ENCODE data around the gene ANKRD13D. TPM values are rescaled to one million over a fixed set of nuclear protein-coding genes. Genes with fewer than 3 reads are reported as not detected.

The ANKRD13D gene
- total RNA-seq, 1 donor from 2014 or later = 40.8 TPM

DNA sequence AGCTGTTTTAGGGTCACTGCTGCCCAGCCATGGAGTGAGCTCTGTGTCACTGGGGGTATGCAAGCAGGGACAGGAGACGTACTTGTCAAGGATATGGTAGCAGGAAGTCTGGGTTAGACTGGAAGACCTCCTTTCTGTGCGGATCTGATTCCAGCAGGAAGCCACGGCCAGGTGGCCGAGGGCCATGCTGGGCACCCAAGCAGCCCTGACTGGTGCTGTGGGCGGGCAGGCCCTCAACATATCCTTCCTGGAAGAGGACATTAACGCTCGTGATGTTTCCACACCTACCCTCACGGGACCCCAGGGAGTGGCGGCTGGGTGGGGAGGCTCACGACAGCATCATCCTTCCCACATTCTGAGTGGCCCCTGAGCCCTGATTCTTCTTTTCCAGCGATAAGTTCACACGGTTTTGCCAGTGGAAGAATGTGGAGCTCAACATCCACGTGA, 8.7 kb upstream of the ANKRD13D start:
- Histone ChIP-seq H3K4me1 (ENCODE audit: insufficient read depth, low read length) (peaks cover 9% of the 10 kb centered on the region), H3K4me2 (ENCODE audit: low read length) (no peak overlapping the region), H3K36me3 (ENCODE audit: insufficient read depth, low read length) (peaks cover 11% of the 10 kb centered on the region), H2AFZ (ENCODE audit: low read depth, low read length) (no peak overlapping the region), H3K9me3 (ENCODE audit: insufficient read depth, low read depth, low read length) (no peaks in the 10 kb centered on the region), H3K9ac (ENCODE audit: low read length) (no peak overlapping the region), H3K79me2 (ENCODE audit: insufficient read depth, low read length) (peaks cover 23% of the 10 kb centered on the region), H4K20me1 (ENCODE audit: insufficient read depth, low read length) (no peaks in the 10 kb centered on the region), H3K4me3 (ENCODE audit: insufficient read depth, low read depth, low read length) (no peak overlapping the region), H3K27me3 (ENCODE audit: insufficient read depth, low read length) (no peaks in the 10 kb centered on the region), H3K27ac (ENCODE audit: low read depth, low read length) (no peak overlapping the region)
- Mint-ChIP-seq H3K4me3 (ENCODE audit: unreplicated experiment) (no peak overlapping the region), H3K36me3 (ENCODE audit: low read depth, unreplicated experiment) (peaks cover 2% of the 10 kb centered on the region), H3K9me3 (ENCODE audit: unreplicated experiment) (no peaks in the 10 kb centered on the region), H3K4me1 (ENCODE audit: low read depth, unreplicated experiment) (no peaks in the 10 kb centered on the region), H3K27me3 (ENCODE audit: low read depth, unreplicated experiment) (no peaks in the 10 kb centered on the region), H3K27ac (ENCODE audit: unreplicated experiment) (no peak overlapping the region)
- FAIRE-seq (no peak), DNase-seq (ENCODE audit: low read depth) (no peak)
- TF ChIP-seq, protein P1, sequence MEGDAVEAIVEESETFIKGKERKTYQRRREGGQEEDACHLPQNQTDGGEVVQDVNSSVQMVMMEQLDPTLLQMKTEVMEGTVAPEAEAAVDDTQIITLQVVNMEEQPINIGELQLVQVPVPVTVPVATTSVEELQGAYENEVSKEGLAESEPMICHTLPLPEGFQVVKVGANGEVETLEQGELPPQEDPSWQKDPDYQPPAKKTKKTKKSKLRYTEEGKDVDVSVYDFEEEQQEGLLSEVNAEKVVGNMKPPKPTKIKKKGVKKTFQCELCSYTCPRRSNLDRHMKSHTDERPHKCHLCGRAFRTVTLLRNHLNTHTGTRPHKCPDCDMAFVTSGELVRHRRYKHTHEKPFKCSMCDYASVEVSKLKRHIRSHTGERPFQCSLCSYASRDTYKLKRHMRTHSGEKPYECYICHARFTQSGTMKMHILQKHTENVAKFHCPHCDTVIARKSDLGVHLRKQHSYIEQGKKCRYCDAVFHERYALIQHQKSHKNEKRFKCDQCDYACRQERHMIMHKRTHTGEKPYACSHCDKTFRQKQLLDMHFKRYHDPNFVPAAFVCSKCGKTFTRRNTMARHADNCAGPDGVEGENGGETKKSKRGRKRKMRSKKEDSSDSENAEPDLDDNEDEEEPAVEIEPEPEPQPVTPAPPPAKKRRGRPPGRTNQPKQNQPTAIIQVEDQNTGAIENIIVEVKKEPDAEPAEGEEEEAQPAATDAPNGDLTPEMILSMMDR (IDR thresholded peaks at IDR 0.05; ENCODE audit: insufficient read depth, low read depth, low read length) = no peak
- TF ChIP-seq EZH2 (IDR thresholded peaks at IDR 0.05; ENCODE audit: insufficient read depth, low read length) = no peak

DNA sequence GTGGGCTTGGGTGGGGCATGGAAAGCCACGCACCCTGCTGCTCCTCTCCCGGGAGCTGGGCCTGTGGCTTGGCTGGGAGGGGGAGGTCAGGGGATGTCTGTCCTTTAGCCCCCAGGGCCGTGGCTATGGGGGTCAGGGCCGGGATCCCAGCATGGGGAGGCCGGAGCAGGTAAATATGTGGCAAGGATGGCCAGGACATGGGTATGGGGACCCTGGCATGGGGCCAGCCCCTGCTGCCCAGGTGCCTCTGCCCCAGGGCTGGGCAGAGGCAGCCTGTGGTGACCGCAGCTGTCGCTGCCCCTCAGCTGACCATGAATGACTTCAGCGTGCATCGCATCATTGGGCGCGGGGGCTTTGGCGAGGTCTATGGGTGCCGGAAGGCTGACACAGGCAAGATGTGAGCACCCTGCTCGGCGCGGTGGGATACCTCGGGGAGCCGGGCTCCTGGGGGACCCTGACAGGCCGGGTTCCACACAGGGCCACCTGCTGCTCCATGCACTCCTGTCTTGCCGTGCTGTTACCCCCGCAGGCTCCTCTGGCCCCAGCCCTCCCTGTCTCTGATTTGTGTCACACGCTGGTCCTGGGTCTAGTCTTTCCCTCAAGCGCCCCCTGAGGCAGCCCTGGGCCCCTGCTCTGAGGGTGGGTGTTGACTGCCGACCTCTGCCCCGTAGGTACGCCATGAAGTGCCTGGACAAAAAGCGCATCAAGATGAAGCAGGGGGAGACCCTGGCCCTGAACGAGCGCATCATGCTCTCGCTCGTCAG, 8.1 kb upstream of the ANKRD13D start:
- H3K36me3 ChIP-seq (ENCODE audit: insufficient read depth, low read length) = peaks cover 11% of the 10 kb centered on the region
- DNase-seq (ENCODE audit: low read depth) = no peak

More for the DNA sequence above, 8.1 kb upstream of the ANKRD13D start:
- TF ChIP-seq EZH2 (IDR thresholded peaks at IDR 0.05; ENCODE audit: insufficient read depth, low read length) = no peak
- TF ChIP-seq, protein P1 (IDR thresholded peaks at IDR 0.05; ENCODE audit: insufficient read depth, low read depth, low read length) = no peak
- H3K4me1 Mint-ChIP-seq (ENCODE audit: low read depth, unreplicated experiment) = no peaks in the 10 kb centered on the region
- Histone ChIP-seq H2AFZ (ENCODE audit: low read depth, low read length) (no peak overlapping the region), H3K4me2 (ENCODE audit: low read length) (no peak overlapping the region), H3K4me3 (ENCODE audit: insufficient read depth, low read depth, low read length) (no peak overlapping the region), H3K27me3 (ENCODE audit: insufficient read depth, low read length) (no peaks in the 10 kb centered on the region), H3K9ac (ENCODE audit: low read length) (no peak overlapping the region), H3K9me3 (ENCODE audit: insufficient read depth, low read depth, low read length) (no peaks in the 10 kb centered on the region), H3K27ac (ENCODE audit: low read depth, low read length) (no peak overlapping the region), H3K4me1 (ENCODE audit: insufficient read depth, low read length) (peaks cover 9% of the 10 kb centered on the region), H4K20me1 (ENCODE audit: insufficient read depth, low read length) (no peaks in the 10 kb centered on the region), H3K79me2 (ENCODE audit: insufficient read depth, low read length) (peaks cover 17% of the 10 kb centered on the region)
- FAIRE-seq = no peak
- H3K4me3 Mint-ChIP-seq (ENCODE audit: unreplicated experiment) = no peak overlapping the region
- peaks cover 2% of the 10 kb centered on the region for H3K36me3 Mint-ChIP-seq (ENCODE audit: low read depth, unreplicated experiment)
- no peaks in the 10 kb centered on the region for H3K9me3 Mint-ChIP-seq (ENCODE audit: unreplicated experiment)
- H3K27me3 Mint-ChIP-seq (ENCODE audit: low read depth, unreplicated experiment) = no peaks in the 10 kb centered on the region
- no peak overlapping the region for H3K27ac Mint-ChIP-seq (ENCODE audit: unreplicated experiment)

Measured in astrocyte (in vitro differentiated cells and primary cell).